NCI-H1092 treated with DMSO at 0.1 percent for 48 hours (cell line): ENCODE data around the gene ATP8A2.
"Not testable (repeated sequence)": the region's sequence is repeated elsewhere in the genome, so short reads cannot be mapped to it uniquely, and the experiment has no call there.

Experiments
- DNase-seq: peaks from one replicate; lab custom pipeline; 2025; lab: John Stamatoyannopoulos, UW

Gene ATP8A2

DNA sequence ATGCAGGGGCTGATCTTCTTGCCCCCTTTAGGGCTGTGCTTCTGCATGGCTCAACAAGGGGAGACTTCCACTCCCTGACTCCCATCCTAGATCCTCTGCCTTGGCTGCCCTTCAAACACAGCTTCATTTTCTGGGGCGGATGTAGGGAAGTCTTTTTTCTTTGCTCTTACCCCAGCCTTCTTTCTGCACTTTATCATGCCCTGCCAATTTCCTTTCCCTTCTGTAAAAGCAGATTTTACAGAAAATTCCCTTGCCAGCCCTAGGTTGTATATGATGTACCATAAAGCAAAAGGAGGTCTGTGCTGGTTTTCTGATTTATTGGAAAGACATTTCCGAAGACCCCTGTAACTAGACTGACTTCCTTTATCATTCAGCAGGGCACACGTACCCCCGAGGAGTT is 396.6 kb downstream of the ATP8A2 start:
- no peak for DNase-seq

GRCh38 chr13:25768838-25769237 is 397.1 kb downstream of the ATP8A2 start:
- no peak for DNase-seq

DNA sequence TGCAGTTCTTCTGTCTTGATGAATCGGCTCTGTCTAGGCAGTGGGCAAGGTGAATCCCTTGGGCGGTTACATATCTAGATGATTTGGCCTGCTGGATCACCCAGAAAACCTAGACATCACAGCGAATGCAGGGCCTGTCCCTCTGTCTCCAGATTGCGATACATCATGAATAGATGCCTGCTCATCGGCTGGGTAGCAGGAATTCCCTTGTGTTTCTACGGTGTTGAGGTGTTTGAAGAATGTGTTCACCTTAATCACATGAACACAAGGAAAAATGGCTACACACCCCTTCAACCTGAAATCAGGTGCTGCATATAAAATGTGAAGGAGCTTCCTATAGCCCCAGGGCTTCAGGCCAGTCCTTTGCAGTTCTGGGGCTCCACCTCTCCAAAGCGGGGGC is 398.8 kb downstream of the ATP8A2 start:
- no peak for DNase-seq

DNA sequence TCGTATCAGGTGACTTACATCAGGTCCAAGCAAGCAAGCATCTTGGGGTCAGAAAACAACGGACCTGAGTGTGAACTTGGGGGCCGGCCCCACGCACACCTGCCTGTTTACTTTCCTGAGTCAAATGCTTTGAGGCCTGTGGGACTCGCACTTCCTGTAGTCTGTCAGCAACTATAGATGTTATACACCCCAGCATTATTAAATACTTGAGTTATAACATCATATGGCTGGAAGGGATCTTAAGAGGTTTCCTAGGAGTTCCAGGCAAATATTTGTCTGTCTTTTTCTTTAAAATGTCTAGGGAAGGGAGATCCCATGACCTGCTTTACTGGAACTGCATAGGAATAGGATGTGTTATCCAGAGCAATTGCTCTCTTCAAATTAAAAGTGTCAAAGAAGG is 399.4 kb downstream of the ATP8A2 start:
- no peak for DNase-seq

DNA sequence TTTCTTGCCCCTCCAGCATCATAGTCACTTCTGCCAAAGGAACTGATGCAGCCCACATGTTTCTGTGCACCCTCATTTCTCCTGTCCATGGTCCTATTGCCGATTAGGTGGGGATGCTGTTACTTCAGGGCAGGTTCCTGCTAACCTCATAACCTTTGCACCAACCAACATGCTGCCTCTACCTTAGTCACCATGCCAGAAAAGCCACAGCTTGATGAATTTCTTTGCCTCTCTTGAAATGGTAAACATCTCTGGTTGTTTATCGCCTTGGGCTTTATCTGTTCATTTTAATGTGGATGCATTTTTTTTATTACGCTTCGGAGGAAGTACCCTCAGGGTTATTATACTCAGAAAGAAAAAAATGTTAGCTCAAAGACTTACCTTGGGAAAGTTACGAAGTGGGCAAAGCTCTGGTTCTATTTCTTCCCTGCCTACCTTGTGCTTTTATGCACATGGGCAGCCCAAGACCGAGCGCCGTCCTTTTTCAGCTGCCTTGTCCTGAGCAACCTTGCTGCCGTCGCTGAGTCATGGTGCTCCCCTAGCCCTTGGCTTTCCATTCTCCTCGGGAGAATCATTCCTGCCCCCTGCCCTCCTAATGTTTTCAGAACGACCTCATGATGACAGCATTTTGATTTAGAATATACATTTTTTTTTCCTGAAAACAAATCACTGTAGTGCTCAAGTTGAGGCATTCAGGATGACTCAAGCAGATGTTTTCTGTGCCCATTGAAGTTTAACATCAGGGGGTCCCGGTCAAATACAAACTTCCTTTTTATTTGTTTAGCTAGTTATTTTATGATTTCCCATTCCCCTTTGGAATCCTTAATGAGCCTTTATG is 400.1 kb downstream of the ATP8A2 start:
- no peak for DNase-seq

DNA sequence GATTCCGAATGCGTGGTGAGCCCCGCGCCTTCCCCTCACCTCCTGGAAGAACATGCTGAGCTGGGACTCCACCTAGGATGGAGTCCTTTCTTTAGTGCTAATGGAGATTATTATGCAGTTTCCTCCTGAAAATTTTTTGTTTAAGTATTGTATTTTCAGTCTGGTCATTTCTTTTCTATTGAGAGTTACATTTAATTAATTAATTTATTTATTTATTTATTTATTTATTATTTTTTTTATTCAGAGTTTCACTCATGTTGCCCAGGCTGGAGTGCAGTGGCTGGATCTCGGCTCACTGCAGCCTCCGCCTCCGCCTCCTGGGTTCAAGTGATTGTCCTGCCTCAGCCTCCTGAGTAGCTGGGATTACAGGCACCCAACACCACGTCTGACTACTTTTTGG is 400.8 kb downstream of the ATP8A2 start:
- not testable (repeated sequence) for DNase-seq

- DNase-seq = not testable (repeated sequence)
Observed at GRCh38 chr13:25774056-25774455, 402.3 kb downstream of the ATP8A2 start.

DNA sequence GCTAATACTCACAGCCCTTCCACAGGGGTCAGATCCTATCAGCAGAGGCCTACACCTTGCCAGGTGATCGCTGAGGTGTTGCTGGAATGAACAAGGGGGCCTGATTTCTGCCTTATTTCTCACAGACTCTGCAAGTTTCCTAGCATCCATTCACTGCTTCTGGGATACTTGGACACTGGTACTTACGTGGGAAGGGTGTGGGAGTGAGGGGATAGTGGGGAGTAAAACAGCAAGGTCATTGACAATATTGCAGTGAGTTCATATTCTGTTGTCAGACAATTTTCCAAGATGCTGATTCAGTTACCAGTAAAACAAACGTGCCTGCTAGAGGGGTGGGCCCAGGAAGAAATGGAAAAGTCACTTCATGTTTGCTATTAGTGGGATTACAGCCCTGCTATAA is 403.5 kb downstream of the ATP8A2 start:
- DNase-seq = no peak

DNA sequence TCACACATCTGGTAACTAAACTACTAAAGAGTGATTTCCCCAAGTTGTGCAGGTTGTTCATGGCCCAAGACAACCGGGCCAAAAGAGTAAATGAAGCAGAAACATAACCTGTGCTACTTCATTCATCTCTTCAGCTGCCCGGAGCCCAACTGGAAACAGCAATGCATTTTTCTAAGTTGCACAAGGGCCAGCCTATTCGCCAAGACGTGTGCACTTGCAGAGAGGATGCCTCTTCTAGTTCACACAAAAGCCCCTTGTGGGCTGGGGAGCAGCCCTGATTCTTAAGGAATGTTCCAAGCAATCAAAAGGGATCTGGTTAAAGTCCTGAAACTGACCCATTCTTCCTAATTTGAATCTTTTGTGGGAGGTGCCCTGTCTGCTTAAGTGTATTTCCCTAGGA is 404.2 kb downstream of the ATP8A2 start:
- no peak for DNase-seq

- DNase-seq = no peak
Observed at GRCh38 chr13:25776722-25777121, 404.9 kb downstream of the ATP8A2 start.

- DNase-seq = no peak
Observed at GRCh38 chr13:25777509-25777908, 405.7 kb downstream of the ATP8A2 start.

- no peak for DNase-seq
Observed at GRCh38 chr13:25778365-25778764, 406.6 kb downstream of the ATP8A2 start.

DNA sequence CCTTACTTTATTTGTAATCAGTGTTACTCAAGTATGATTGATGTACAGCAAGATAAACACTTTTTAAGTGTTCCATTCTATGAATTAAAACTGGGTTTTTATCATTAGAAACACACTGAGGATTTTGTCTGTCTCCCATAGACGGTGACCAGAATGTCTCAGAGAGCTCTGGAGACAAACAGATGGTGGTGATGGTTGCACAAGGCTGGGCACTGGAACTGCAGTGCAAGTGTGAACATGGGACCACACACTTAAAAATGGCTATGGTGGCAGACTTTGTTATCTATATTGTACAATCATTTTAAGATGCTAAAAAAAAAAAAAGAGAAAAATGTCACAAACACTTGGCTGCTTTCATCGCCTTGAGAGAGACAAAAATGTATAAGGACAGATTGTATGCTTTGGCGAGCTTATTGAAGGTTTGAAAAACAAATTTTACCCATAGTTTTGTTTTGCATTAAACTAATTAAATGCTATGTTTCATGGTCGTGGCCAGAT is 407.1 kb downstream of the ATP8A2 start:
- DNase-seq = no peak

GRCh38 chr13:25783076-25783475 is 411.3 kb downstream of the ATP8A2 start:
- DNase-seq = peak; percentile 35

DNA sequence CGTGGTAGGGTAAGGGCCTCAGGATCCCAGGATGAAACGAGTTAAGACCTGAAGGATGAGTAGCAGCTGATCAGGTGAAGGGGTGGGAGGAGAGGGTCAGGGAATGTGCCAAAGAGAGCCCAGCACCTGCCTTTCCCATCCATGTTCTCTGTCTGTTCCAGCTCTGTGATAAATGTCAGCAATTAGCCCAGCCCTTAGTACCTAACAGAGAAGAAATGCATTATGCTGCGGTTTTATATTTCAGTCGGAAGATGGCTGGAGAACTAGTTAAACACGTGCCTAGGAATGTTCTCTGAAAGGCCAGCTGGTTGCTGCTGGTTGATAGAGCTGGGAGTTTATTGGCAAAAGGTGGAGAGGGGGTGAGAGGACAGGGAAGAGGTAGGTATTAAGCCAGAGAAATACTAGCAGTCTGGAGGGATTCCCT is 411.8 kb downstream of the ATP8A2 start:
- peak; percentile 76 for DNase-seq

DNA sequence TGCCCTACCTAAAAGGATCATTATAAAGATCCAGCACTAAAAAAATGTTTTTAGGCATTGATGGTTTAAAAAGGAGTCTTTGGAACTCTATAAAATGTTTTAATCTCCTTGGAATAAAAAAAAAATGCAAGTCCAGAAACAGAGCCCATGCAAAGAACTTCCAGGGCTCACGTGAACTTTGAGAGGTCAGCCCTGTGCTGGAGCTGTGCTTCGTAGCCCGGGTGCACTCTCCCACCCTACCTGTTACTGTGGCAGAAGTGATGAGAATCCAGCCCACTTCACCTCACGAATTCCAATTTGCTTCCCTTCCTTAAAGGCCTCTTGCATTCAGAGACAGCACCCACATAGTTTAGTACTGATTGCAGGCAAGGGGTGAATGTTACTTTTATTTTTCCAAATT is 412.3 kb downstream of the ATP8A2 start:
- DNase-seq = no peak

GRCh38 chr13:25790137-25790536 is 418.4 kb downstream of the ATP8A2 start:
- DNase-seq = not testable (repeated sequence)

DNA sequence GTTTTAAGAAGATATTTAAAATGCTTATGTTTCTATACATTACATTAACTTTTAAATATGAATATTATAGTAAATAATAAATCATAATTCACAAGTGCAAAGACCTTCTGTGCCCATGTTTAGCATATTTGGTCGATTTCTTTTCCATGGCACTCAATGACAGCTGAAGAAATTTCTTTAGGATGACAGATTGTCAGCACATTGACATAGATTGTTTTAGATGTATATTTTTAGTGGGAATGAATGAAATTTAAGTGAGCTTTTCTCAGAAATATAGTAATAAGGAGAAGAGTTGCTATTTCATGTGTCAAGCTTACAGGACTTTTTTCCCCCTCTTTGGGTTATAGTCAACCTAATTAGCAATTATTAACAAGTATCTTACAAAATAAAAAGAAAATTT is 423.5 kb downstream of the ATP8A2 start:
- no peak for DNase-seq

GRCh38 chr13:25796474-25796873 is 424.7 kb downstream of the ATP8A2 start:
- DNase-seq = no peak

GRCh38 chr13:25798998-25799397 is 427.2 kb downstream of the ATP8A2 start:
- DNase-seq = no peak

DNA sequence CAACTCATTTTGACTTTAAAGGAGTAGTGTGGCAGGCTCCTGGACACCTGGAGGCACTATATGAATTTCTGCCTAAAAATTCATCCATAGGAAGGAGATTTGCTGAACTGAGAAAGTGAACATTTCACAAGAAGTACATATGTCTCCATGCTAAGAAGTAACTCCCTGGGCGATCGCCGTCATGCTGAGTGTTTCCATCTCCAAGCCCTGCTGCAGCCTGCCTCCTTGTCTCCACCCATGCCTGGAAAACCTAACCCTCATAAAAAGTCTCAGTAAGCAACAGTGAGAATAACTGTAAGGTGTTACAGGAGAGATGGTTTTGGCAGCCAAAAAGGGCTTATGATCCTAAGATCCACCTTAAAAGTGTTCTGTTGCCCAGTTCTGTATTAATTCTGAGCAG is 428.7 kb downstream of the ATP8A2 start:
- DNase-seq = no peak

- DNase-seq = no peak
Observed at GRCh38 chr13:25802579-25802978, 430.8 kb downstream of the ATP8A2 start.

DNA sequence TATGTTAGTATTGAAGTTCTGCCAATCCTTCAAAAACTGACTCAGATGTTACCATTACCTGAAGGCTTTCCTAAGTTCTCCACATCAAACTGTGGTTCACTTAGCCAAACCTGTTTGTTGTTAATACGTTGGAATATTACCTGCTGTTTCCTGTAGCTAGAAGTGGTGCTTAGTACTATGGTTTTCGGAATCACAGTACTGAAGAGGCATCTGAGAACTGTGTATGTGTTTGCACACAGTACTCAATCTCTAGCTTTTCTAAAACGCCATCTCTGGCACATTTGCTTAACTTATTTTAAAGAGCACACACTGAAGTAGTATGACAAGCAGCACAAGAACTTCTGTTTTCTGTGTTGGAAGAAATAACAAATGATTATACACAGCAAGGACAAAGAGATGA is 431.9 kb downstream of the ATP8A2 start:
- DNase-seq = peak; percentile 28
